Measurements from ENCODE around the gene RAMP1.
A peak's percentile ranks its signal among the peaks of the same experiment; 100 is the strongest.

Gene RAMP1

GRCh38 chr2:237877576-237878307 lies 18.3 kb downstream of the RAMP1 start:
- no peak for DNase-seq

- no peak for DNase-seq
Observed at GRCh38 chr2:237878321-237879057, 19.1 kb downstream of the RAMP1 start.

GRCh38 chr2:237879058-237879430 lies 19.6 kb downstream of the RAMP1 start:
- no peak for DNase-seq

DNA sequence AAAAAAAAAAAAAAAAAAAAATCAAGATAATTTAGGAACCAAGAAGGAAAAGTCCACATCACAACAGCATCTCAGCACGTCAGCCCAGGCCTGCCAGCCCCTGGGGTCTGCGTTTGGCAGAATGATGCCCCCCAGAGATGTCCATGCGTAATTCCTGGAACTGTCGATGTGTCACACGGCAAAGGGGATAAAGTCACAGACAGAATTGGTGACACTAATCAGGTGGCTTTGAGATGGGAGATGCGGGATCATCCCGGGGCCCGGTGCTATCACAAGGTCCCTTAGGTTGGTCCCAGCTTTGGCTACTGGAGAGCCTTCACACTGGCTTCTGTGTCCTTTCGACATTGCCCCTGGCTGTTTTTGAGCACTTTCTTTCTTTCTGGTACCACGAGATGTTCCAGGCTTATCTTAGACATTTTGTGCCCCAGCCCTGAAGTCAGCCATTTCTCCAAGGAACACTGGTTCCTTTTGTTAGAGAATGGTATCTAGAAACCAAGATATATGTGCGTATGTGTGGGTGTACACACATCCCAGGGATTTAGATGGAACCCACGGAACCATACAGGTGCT lies 20.7 kb downstream of the RAMP1 start:
- DNase-seq = no peak

DNA sequence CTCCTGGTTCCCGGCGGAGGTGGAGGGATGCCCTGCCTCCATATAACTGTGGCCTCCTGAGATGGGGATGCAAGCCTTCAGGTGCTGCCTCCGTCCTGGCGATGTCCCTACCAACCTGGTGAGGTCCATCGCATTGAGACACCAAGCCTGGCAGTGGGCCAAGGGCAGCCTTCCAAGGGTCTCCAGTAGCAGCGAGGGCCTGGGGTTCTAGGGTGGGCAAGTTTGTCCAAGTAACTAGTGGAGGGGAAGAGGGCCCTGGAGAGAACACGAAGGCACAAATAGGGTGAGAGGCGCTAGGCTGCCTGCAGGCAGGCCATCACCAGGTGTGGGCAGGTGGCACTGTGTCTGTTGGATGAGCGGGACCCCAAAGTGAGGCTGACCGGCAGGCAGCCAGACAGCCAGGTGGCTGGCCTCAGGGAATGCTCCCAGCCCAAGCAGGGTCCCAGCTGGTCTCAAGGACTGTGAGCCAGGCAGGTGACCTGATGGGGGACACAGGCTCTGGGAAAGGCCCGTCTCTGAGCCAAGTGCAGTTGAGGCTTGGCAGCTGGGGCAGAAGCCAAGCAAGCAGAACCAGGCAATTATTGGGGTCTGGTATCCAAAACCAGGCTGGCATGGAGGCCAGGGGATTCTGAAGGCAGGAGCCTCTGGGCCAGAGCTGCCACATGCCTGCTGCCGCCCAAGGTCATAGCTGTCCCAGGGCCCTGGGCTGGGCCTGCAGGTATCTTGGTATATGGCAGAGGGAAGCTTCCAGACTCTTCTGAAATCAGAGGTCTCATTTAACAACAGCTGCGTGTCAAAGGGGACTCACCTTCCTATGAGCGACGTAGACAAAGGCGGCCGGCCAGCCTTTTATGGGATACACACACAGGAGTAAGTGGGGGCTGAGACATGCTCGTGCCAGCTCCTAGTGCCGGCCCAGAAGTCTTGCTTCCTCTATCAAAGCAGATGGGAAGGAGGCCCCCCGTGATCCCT lies 23.4 kb downstream of the RAMP1 start:
- DNase-seq = no peak

- DNase-seq = no peak
Observed at GRCh38 chr2:237883951-237884446, 24.6 kb downstream of the RAMP1 start.

GRCh38 chr2:237884681-237885080 lies 25.3 kb downstream of the RAMP1 start:
- no peak for DNase-seq

- no peak for DNase-seq
Observed at GRCh38 chr2:237885111-237885930, 25.9 kb downstream of the RAMP1 start.

DNA sequence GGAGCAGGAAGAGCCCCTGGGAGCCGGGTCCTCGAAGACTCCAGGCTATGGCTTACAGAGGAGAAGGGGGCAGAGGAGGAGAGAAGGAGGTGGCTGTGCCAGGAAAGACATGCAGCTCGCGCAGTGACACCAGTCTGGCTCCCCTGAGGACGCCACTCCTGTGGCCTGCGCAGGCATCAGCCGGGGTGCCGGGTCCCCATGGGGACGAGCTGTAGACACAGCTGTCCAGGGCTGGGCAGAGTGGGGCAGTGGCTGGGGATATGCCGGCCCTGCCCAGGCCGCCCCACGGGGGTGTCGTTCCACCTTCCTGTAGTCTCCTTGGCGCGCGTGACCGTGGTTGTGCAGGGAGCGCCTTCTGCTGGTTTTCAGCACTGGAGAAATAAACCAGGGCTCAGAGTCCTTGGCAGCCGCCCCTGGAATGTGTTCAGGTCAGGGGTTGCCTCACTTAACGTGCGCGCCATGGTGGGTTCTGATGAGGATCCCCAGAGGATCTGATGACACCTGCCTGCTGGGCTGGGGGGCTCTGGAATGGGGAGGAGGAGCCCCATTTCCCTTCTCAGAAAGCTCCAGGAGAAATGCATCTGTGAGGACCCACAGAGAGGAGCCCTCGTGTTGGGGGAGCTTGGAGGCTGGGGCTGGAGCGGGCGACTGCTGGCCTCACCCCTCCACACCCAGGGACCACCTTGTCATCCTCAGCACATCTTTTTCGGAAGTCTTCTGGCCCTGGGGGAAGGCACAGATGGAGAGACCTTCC lies 26.7 kb downstream of the RAMP1 start:
- DNase-seq = no peak

DNA sequence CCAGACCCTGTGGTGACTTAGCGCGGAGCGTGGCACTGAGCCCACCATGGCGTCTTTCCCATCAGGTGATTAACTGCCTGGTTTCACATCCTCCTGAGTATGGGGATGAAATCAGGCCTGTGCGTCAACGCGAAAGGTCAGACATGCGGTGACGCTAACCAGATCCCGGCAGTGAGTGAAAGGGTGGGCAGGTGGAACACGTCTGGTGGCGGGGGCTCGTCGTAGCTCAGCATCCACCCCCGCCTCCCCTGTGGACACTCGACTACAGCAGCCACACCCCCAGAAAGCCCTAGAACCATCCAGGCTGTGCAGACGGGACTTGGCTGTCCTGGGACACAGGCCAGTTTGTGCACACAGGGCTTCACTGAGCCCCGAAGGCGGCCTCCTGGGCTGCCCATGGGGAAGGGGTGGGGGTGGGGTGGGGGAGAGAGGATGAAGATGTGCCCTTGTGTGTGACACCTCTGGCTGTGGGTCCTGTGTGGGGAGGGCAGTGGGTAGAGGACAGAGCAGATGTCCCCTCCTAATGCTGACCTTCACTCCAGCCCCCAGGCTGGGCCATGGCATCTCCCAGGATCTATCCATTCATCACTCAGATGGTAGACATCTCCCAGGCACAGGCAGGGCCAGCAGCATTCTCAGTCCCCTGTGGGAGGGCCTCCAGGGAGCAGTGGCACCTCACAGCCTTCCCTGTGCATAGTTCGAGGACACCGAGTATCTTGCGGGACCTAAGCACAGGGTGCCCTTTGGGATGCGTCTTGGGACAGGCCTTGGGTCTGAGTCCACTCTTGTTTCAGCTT lies 27.5 kb downstream of the RAMP1 start:
- DNase-seq = no peak

DNA sequence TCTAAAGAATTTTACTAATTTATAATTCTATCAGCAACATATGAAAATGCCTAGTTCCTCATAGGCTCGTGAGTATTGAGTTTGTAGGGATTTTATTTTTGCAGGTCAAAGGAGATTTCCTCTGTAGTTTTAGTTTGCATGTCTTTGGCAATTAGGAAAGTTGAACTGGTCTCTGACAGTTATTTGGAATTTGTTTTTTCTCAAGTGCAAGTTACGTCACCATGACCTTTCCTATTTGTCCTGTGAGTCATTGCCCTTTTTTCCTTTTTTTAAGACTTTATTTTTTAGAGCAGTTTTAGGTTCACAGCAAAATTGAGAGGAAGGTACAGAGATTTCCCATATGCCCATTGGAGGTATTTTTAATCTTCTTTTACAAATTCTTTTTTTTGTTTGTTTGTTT lies 29.0 kb downstream of the RAMP1 start:
- peak; percentile 50 for DNase-seq

GRCh38 chr2:237889016-237889415 lies 29.6 kb downstream of the RAMP1 start:
- DNase-seq = no peak

DNA sequence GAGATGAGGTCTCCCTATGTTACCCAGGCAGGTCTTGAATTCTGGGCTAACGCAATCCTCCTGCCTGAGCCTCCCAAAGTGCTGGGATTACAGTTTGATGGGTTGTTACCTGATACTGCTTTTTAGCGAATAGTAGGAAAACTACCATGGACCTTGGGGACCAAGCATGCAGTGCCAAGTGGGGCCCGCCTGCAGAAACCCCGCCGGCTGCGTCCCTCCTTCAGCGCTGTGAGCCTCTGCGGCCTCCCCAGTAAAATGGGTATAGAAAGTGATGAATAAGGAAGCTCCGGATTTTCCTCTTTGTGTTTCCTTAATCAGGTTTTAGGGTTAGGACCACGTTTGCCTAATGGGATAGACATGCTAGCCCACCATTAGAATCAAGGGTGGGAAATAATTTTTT lies 30.4 kb downstream of the RAMP1 start:
- no peak for DNase-seq

DNA sequence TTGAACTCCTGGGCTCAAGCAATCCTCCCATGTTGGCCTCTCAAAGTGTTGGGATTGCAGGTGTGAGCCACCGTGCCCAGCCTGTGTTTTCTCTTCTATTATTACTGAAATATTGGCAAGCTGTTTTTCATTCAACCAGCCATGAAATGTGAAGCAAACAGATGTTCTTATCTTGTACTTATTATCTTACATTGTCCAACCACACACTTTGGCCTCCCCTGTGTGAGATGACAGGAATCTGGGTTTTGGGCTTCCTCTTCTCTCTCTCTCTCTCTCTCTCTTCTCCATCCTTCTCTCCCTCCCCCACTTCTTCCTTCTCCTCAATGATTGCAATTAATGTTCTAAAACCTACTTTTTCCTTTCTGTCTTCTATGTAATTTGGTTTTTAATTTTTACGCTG lies 33.1 kb downstream of the RAMP1 start:
- peak; percentile 49 for DNase-seq

DNA sequence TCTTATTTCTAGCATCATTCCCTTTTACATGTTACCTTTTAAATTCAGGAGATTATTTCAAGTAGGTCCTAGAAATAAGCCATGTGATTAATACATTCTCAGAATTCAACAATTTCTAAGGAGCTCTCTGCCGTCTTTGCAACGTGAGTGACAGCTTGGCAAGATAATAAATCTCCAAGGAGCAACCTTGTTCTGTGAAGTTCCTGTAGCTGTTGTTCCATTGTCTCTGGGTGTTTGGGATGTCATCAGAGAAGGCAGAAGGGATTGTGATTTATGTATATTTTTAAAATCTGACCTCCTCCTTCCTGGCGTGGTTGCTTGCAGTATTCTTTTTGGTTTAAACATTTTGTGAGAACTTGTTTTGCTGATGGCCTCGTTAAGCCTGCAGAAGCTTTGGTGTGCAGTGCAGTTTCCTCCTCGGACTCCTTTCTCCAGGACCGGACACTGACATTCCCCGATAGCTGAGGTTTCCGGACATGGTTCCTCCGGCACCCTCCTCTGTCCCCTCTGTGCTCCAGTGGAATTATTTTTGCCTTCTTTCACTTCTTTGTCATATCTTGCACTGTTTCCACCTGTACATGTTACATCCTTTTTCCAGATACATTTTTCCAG lies 33.7 kb downstream of the RAMP1 start:
- DNase-seq = no peak

- no peak for DNase-seq
Observed at GRCh38 chr2:237894396-237894979, 35.1 kb downstream of the RAMP1 start.

DNA sequence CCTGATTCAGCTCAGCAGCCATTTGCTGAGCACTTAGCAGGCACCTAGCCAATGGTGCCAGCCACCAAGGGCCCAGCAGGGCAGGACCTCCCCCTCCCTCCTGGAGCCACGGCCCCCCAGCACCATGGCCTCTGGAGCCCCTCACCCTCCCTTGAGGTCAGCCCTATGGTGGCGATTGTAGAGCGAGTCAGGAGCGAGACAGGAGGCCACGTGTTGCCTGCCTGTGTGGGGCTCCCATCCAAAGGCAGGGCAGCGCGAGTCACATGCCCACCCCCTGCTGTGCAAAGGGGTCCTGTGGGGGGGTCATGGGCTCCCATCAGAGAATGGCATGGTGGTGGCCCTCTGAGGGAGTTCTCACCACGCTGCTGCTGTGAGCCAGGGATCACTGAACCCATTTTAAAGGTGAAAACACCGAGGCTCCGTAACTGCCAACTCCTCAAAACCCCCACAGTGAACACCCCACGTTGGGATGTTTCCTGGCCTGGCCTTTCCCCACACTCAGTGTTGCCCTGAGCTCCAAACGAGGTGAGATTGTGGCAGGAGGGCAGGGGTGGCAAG lies 35.6 kb downstream of the RAMP1 start:
- DNase-seq = no peak

DNA sequence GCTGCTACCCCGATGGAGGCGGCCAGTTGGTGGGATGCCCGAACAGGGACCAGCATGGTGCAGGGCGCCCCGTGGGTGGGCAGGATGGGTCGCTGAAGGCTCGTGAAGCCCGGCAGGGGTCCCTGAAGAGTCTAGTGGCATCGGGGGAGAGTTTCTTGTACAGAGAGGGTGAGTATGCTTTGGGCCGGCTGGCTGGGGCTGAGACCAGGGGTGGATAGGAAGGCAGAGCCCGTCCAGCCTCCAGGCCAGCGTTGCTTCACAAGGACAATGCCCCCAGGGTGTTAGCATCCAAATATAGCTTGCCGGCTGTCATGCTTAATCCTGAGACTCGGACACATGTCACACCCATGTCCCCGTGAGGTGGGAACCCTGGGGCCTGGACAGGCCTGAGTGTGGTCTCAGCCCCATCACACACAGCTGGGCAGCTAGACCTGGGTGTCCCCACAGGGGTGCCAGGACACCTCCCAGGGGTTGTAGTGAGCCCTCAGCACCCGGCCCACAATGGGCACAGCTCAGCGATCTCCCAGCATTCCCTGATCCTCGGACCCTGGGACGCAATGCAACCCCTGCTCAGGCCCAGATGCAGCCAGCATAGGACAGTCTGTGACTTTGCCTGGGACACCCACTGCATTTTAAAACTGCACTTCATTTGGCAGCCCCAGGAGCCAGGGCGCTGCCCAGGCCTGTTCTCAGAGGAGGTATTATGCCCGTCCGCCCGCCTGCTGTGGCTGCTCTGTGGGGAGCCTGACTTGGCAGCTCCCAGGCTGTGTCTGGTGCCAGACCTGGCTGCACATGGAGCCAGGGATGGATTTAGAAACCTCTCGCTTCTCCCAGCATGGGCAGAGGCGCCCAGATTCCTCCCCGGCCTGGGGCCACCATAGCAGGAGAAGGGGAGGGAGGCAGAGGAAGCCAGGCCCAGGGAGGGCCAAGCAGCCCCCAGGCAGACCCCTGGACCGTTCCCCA lies 36.4 kb downstream of the RAMP1 start:
- DNase-seq = no peak

Data from MV-4-11 (cell line).